ENCODE data around the gene SPRED3.

- TF ChIP-seq ZBTB40 (IDR thresholded peaks at IDR 0.05) (no peak), ZBTB40 (CRISPR knock-in tag; IDR thresholded peaks at IDR 0.05) (no peak), CTCF (IDR thresholded peaks at IDR 0.05 in 2 of 3, conservative IDR thresholded peaks at IDR 0.05 in 1 of 3; ENCODE audit: insufficient read depth in 2 of 3, low read depth in 1 of 3, low read length in 3 of 3) (no peak), CREB1 (IDR thresholded peaks at IDR 0.05) (no peak), CREB1 (CRISPR knock-in tag; IDR thresholded peaks at IDR 0.05) (no peak), MAFG (tag; conservative IDR thresholded peaks at IDR 0.05) (peak; percentile 98), ZC3H11A (IDR thresholded peaks at IDR 0.05; ENCODE audit: low read depth, low read length) (no peak), HDGF (IDR thresholded peaks at IDR 0.05) (no peak), RBM34 (IDR thresholded peaks at IDR 0.05; ENCODE audit: borderline replicate concordance, insufficient read depth, low read length) (no peak), XRCC5 (IDR thresholded peaks at IDR 0.05; ENCODE audit: low read depth, low read length) (no peak), ZBTB7A (IDR thresholded peaks at IDR 0.05; ENCODE audit: borderline replicate concordance, control insufficient read depth, low read depth, low read length) (peak; percentile 41; the same call in 1 of the 2 replicates), MAX (CRISPR knock-in tag; IDR thresholded peaks at IDR 0.05) (no peak), EP300 (IDR thresholded peaks at IDR 0.05; ENCODE audit: low read length) (no peak), USF1 (CRISPR knock-in tag; IDR thresholded peaks at IDR 0.05) (no peak), ARID4B (CRISPR knock-in tag; IDR thresholded peaks at IDR 0.05) (no peak)
These were observed 46.1 kb downstream of the SPRED3 start for GRCh38 chr19:38434549-38435051.
